ENCODE results near the gene GALNT10.

The GALNT10 gene

GRCh38 chr5:154449786-154450185, 259.3 kb downstream of the GALNT10 start:
- DNase-seq = no peak

- no peak for DNase-seq
Observed at GRCh38 chr5:154451957-154452356, 261.4 kb downstream of the GALNT10 start.

GRCh38 chr5:154455585-154455984, 265.1 kb downstream of the GALNT10 start:
- no peak for DNase-seq

- DNase-seq = no peak
Observed at GRCh38 chr5:154456540-154456939, 266.0 kb downstream of the GALNT10 start.

- DNase-seq = no peak
Observed at GRCh38 chr5:154459015-154459414, 268.5 kb downstream of the GALNT10 start.

- no peak for DNase-seq
Observed at GRCh38 chr5:154460172-154460571, 269.6 kb downstream of the GALNT10 start.

- DNase-seq = no peak
Observed at GRCh38 chr5:154461531-154461930, 271.0 kb downstream of the GALNT10 start.

GRCh38 chr5:154464438-154464837, 273.9 kb downstream of the GALNT10 start:
- no peak for DNase-seq

GRCh38 chr5:154465169-154465568, 274.6 kb downstream of the GALNT10 start:
- no peak for DNase-seq

GRCh38 chr5:154466147-154466546, 275.6 kb downstream of the GALNT10 start:
- DNase-seq = no peak

- DNase-seq = no peak
Observed at GRCh38 chr5:154466671-154467070, 276.1 kb downstream of the GALNT10 start.

GRCh38 chr5:154467655-154468354, 277.3 kb downstream of the GALNT10 start:
- no peak for DNase-seq

- no peak for DNase-seq
Observed at GRCh38 chr5:154470137-154470536, 279.6 kb downstream of the GALNT10 start.
